Mucosa of descending colon (tissue), 3 donors: ENCODE data around the gene MYO16. TPM values are rescaled to one million over a fixed set of nuclear protein-coding genes. Genes with fewer than 3 reads are reported as not detected.

Experiments used
- ATAC-seq: fragments of 200-7000 bp; cut with Tn5 transposase; one replicate; pipeline ENCODE4 v1.9.1; 2020; ENCODE audit warnings: mild to moderate bottlenecking, moderate library complexity
- DNase-seq, 3 donors: peaks; one replicate each; pipeline ENCODE4 v3.0.0-alpha.2; 2020
- H3K36me3 ChIP-seq: fragments of 200-600 bp; one replicate; pipeline ENCODE4 v1.8.0; 2021; ENCODE audit warnings: low read depth, mild to moderate bottlenecking
- H3K4me1 ChIP-seq: fragments of 200-600 bp; one replicate; pipeline ENCODE4 v1.8.0; 2021; ENCODE audit warnings: low read depth, mild to moderate bottlenecking
- H3K4me3 ChIP-seq: fragments of 200-600 bp; one replicate; pipeline ENCODE4 v1.8.0; 2021; ENCODE audit warnings: mild to moderate bottlenecking
- H3K9me3 ChIP-seq: fragments of 200-600 bp; one replicate; pipeline ENCODE4 v1.8.0; 2021; ENCODE audit warnings: mild to moderate bottlenecking
- CTCF ChIP-seq: fragments of 200-600 bp; IDR thresholded peaks from one replicate; pipeline ENCODE4 v1.8.0; 2022; ENCODE audit warnings: antibody characterized with exemption, mild to moderate bottlenecking
- intact Hi-C, 2 donors: fragments of 100-400 bp; cut with DNase I in 1 of 2; cut with micrococcal nuclease in 1 of 2; formaldehyde crosslinking; loops; one replicate each; pipeline versions ENCODE4 v1.11.0 to v1.11.1; 2022; cut with DNase I, micrococcal nuclease
- total RNA-seq, 3 donors: library from RNA; stranded (reverse); fragmentation: NEBNext Ultra II Directional in 2 of 3; extraction: Animal tissue kit (Norgen Biotek cat#: 25700) in 2 of 3; gene quantifications; one replicate each; pipeline versions ENCODE4 v1.2.1 to v1.2.4, GENCODE V29; 2021 to 2023
- donor health status: DM: no; HTN: no; CAD: no; lungs with moderate emphysema.
- donor health status: DM: no; HTN: no; CAD: no.
- donor health status: DM: no; HTN: yes; CAD: no.

The MYO16 gene
- total RNA-seq, 3 donors from 2014 or later = 0.06 TPM; not detected in 2

GRCh38 chr13:108926862-108927261, 297.5 kb downstream of the MYO16 start:
- Histone ChIP-seq H3K4me3 (no peak overlapping the region), H3K4me1 (no peaks in the 10 kb centered on the region), H3K36me3 (no peaks in the 10 kb centered on the region), H3K9me3 (no peaks in the 10 kb centered on the region)
- intact Hi-C loops = no loop called here
- ATAC-seq (no peak), DNase-seq (no peak)
- TF ChIP-seq CTCF = no peak

DNA sequence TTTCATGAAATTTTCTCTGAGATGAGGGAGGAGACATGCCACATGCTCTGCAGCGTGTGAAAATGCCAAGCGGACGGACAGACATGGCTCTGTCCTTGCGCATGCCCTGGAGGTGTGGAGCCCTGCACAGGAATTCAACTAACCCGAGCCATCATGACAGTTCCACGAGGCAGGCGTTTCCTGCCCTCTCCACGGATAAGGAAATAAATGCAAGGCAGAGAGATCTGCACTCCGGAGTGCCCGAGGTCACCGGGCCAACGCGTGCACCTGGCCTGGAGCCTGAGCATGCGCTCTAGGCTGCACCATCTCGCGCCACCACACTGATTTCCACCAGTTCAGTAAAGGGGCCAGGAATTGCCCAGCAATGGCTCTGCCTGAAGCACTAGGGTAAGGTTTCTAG, 298.2 kb downstream of the MYO16 start:
- DNase-seq (no peak), ATAC-seq (no peak)
- intact Hi-C loops = no loop called here
- Histone ChIP-seq H3K9me3 (no peaks in the 10 kb centered on the region), H3K36me3 (no peaks in the 10 kb centered on the region), H3K4me3 (no peak overlapping the region), H3K4me1 (no peaks in the 10 kb centered on the region)
- TF ChIP-seq CTCF = no peak

DNA sequence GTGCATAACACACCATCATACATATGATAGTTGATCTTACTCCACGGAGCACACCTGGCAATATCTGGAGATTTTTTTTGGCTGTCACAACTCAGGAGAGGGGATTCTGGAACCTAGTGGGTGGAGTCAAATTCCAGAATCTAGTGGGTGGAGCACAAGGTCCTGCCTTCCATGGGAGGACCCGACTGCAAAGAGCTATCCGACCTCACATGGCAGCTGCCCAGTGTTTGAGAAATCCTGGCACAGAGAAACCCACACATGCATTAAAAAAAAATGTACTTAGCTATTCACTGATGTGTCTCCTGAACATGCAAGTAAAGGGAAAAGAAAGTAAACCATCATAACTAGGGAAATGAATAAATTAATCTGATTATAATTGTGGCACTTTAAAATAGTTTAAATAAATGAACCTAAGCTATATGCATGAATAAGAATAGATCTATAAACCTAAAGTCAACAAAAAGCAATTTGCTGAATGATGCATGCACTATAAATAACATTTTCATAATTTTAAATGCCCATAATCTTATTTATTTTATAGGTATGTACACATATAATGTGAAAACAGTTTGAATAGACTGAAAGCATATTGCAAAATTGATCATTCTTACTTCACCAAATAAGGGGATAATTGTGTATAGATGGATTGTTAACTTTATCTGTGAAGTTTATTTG, 300.3 kb downstream of the MYO16 start:
- Histone ChIP-seq H3K4me1 (no peaks in the 10 kb centered on the region), H3K4me3 (no peak overlapping the region), H3K9me3 (no peaks in the 10 kb centered on the region), H3K36me3 (no peaks in the 10 kb centered on the region)
- DNase-seq = no peak
- intact Hi-C loops = no loop called here
- TF ChIP-seq CTCF = no peak
- no peak for ATAC-seq

DNA sequence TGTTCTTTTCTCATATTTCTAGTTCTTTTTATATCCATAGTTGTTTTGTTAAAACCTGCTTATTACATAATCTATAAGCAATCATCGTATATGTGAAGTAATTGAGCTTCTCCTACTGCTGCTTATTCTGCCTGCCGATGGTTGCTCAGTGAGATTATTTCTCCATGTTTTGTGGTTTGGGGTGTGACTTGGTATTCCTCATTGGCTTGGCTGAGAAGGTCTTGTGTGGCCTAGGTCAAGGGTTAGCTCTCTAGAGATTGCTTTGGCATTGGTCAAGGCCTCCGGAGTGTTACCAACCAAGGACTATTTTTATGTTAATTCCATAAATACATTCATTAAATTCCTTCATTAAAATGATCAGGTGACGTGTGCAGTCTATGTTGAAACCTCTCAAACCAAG, 302.8 kb downstream of the MYO16 start:
- Histone ChIP-seq H3K4me1 (no peaks in the 10 kb centered on the region), H3K4me3 (no peak overlapping the region), H3K9me3 (no peaks in the 10 kb centered on the region), H3K36me3 (no peaks in the 10 kb centered on the region)
- ATAC-seq (no peak), DNase-seq (no peak)
- intact Hi-C loops = no loop called here
- no peak for TF ChIP-seq CTCF

DNA sequence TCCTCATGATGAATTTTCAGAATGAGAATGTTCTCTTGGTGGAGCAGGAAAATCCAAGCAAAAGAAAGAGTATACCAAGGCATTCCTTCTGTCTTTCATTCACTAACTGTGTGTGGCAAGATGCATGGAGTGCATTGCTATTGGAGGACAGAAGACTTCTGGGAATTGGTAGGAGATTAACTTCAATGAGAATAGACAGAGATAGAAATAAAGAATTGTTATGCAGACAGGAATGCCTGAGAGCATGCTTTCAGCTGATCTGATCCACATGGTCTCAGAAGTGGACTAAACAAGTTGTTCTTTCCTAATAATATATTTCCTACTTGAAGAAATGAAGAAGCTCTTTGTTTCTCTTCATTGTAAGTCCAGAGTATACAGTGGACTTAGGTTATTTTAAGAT, 303.6 kb downstream of the MYO16 start:
- DNase-seq (no peak), ATAC-seq (no peak)
- TF ChIP-seq CTCF = no peak
- intact Hi-C loops = no loop called here
- Histone ChIP-seq H3K4me1 (no peaks in the 10 kb centered on the region), H3K36me3 (no peaks in the 10 kb centered on the region), H3K4me3 (no peak overlapping the region), H3K9me3 (no peaks in the 10 kb centered on the region)

- TF ChIP-seq CTCF = no peak
- DNase-seq (no peak), ATAC-seq (no peak)
- Histone ChIP-seq H3K9me3 (no peaks in the 10 kb centered on the region), H3K4me1 (no peaks in the 10 kb centered on the region), H3K4me3 (no peak overlapping the region), H3K36me3 (no peaks in the 10 kb centered on the region)
- intact Hi-C loops = no loop called here
Measured at GRCh38 chr13:108938155-108938554, 308.7 kb downstream of the MYO16 start.
